Dendritic cell treated with granulocyte-macrophage colony-stimulating factor and Interleukin-4, amounts not matched to agents 40 ng/mL and 50 ng/mL, for 4 days (primary cell): ENCODE measurements around the gene HSPB7.
A peak's percentile ranks its signal among the peaks of the same experiment; 100 is the strongest.

Experiments
- H3K27ac Mint-ChIP-seq: one replicate; pipeline ENCODE4 v1.8.0; 2022; ENCODE audit warnings: mild to moderate bottlenecking, mixed read lengths
- H3K27me3 Mint-ChIP-seq: one replicate; pipeline ENCODE4 v1.8.0; 2022; ENCODE audit warnings: mild to moderate bottlenecking, mixed read lengths
- H3K36me3 Mint-ChIP-seq: one replicate; pipeline ENCODE4 v1.8.0; 2022; ENCODE audit warnings: low read depth, mixed read lengths
- H3K4me1 Mint-ChIP-seq: one replicate; pipeline ENCODE4 v1.8.0; 2022; ENCODE audit warnings: low read depth, mixed read lengths
- H3K4me3 Mint-ChIP-seq: one replicate; pipeline ENCODE4 v1.8.0; 2022; ENCODE audit warnings: mild to moderate bottlenecking, moderate library complexity, mixed read lengths
- H3K9me3 Mint-ChIP-seq: one replicate; pipeline ENCODE4 v1.8.0; 2022; ENCODE audit warnings: mixed read lengths
- intact Hi-C: fragments of 100-400 bp; cut with micrococcal nuclease; formaldehyde crosslinking; loops from one replicate; pipeline ENCODE4 v1.15.0; 2022

Gene HSPB7

GRCh38 chr1:15975805-15976680 lies 41.8 kb downstream of the HSPB7 start, which contains the start of gene ZBTB17:
Gene ZBTB17 (minus strand): TSS chr1:15976101. CDS start chr1:15948495, 27,606 bp downstream.
- Mint-ChIP-seq H3K4me3 (peak within 1 kb of the TSS; percentile 93), H3K27me3 (no peaks in the 10 kb centered on the region)
- intact Hi-C loops, result no loop called here

DNA sequence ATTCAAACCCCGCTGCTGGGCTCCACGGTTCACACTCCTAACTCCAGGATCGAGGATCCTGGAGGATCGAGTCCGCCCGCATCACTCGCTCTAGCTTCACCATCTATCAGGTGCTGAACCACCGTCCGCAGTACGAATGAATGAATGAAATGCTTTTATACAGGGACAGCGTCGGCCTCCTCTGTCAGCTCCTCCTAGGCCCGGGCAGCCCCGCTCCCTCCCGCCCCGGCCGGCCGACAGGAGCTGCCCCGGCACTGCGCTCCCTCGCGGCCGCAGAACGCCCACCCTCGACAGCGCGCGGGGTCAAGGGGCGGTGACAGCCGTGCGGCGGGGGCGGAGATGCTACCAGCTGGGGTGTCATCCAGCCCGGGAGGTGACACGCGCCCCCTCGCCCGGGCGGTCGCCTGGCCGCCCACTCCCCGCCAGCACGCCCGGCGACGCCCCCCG lies 42.5 kb downstream of the HSPB7 start:
- Mint-ChIP-seq H3K27ac (peak overlapping the region; percentile 91), H3K36me3 (peaks cover 31% of the 10 kb centered on the region), H3K4me1 (peaks cover 33% of the 10 kb centered on the region), H3K27me3 (no peaks in the 10 kb centered on the region), H3K9me3 (no peaks in the 10 kb centered on the region), H3K4me3 (peak overlapping the region; percentile 93)
- intact Hi-C loops, result no loop called here

More at GRCh38 chr1:15975805-15976680, 41.8 kb downstream of the HSPB7 start, which contains the start of gene ZBTB17:
- Mint-ChIP-seq H3K9me3 (no peaks in the 10 kb centered on the region), H3K36me3 (peaks cover 30% of the 10 kb centered on the region), H3K4me1 (peaks cover 33% of the 10 kb centered on the region), H3K27ac (peak within 1 kb of the TSS; percentile 91)

DNA sequence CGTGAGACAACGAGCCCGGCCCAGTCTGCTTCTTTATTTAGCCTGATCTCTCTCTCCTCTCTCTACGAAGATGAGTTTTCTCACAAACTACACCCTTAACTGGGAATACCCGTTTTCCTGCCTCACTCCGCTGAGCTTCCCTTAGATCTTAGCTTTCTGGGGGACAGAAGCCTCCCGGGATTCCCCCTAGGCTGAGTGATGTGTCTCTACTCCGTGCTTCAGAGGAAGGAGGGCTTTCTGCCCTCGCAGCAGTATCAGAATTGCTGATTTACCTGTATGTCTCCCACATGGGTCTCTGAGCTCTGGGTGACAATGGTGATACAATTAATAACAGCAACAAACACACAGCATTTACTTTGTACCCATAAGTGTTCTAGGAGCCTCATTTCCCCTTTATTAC lies 43.0 kb downstream of the HSPB7 start:
- H3K4me1 Mint-ChIP-seq, result peaks cover 33% of the 10 kb centered on the region
- no peaks in the 10 kb centered on the region for H3K9me3 Mint-ChIP-seq
- H3K36me3 Mint-ChIP-seq, result peaks cover 36% of the 10 kb centered on the region

DNA sequence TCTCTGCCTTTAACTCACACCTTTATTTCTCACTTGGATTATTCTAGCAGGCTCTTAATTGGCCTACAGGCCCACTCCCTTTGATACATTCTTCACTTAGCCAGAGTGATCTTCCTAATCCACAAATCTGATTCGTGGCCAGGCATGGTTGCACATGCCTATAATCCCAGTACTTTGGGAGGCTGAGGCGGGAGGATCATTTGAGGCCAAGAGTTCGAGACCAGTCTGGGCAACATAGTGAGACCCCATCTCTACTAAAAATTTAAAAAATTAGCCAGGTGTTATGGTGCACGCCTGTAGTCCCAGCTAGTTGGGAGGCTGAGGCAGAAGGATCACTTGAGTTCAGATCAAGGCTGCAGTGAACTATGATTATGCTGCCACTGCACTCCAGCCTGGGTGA lies 44.1 kb downstream of the HSPB7 start:
- no peak overlapping the region for H3K4me3 Mint-ChIP-seq
- H3K9me3 Mint-ChIP-seq, result no peaks in the 10 kb centered on the region
- no peak overlapping the region for H3K27ac Mint-ChIP-seq
- peaks cover 33% of the 10 kb centered on the region for H3K4me1 Mint-ChIP-seq
- intact Hi-C loops, result no loop called here
- H3K36me3 Mint-ChIP-seq, result peaks cover 47% of the 10 kb centered on the region
- H3K27me3 Mint-ChIP-seq, result no peaks in the 10 kb centered on the region

More for the DNA sequence above, 43.0 kb downstream of the HSPB7 start:
- no peaks in the 10 kb centered on the region for H3K27me3 Mint-ChIP-seq
- H3K4me3 Mint-ChIP-seq, result peak overlapping the region; percentile 93
- H3K27ac Mint-ChIP-seq, result peak overlapping the region; percentile 91
- intact Hi-C loops, result no loop called here

- H3K27me3 Mint-ChIP-seq, result no peaks in the 10 kb centered on the region
- peaks cover 47% of the 10 kb centered on the region for H3K4me1 Mint-ChIP-seq
- peaks cover 58% of the 10 kb centered on the region for H3K36me3 Mint-ChIP-seq
- intact Hi-C loops, result no loop called here
- H3K27ac Mint-ChIP-seq, result no peak overlapping the region
- no peak overlapping the region for H3K4me3 Mint-ChIP-seq
- H3K9me3 Mint-ChIP-seq, result no peaks in the 10 kb centered on the region
Observed at GRCh38 chr1:15972409-15972808, 45.4 kb downstream of the HSPB7 start.

- Mint-ChIP-seq H3K4me3 (no peak overlapping the region), H3K27ac (no peak overlapping the region), H3K36me3 (peaks cover 67% of the 10 kb centered on the region), H3K4me1 (peaks cover 53% of the 10 kb centered on the region), H3K9me3 (no peaks in the 10 kb centered on the region), H3K27me3 (no peaks in the 10 kb centered on the region)
- intact Hi-C loops, result no loop called here
Observed at GRCh38 chr1:15970911-15971310, 46.9 kb downstream of the HSPB7 start.

DNA sequence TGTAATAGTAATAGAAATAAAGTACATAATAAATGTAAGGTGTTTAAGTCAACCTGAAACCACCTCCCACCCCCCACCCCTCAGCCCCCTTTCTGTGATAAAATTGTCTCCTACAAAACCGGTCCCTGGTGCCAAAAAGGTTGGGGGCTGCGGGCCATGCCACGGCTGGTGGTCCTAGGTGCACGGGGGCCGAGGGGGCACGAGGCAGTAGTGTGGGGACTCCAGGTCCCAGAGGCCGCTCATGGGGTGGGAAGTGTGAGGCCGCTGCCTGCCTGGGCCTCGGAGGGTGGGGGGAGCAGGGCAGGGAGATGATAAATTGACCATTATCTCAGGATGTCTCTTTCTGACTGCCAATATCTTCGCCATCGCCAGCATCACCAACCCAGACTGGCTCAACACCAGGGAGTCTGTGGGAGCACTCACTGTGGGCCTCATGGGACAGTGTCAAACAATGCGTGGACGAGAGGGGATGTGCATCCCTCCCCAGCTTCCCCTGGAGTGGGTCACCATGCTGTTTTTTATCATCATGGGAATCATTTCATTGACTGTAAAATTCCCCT lies 48.4 kb downstream of the HSPB7 start:
- Mint-ChIP-seq H3K36me3 (peaks cover 74% of the 10 kb centered on the region), H3K4me3 (no peak overlapping the region), H3K27me3 (no peaks in the 10 kb centered on the region), H3K4me1 (peaks cover 59% of the 10 kb centered on the region), H3K27ac (no peak overlapping the region), H3K9me3 (no peaks in the 10 kb centered on the region)
- intact Hi-C loops, result no loop called here

- H3K27ac Mint-ChIP-seq, result no peak overlapping the region
- H3K27me3 Mint-ChIP-seq, result no peaks in the 10 kb centered on the region
- intact Hi-C loops, result no loop called here
- peaks cover 62% of the 10 kb centered on the region for H3K4me1 Mint-ChIP-seq
- no peaks in the 10 kb centered on the region for H3K9me3 Mint-ChIP-seq
- H3K36me3 Mint-ChIP-seq, result peaks cover 79% of the 10 kb centered on the region
- no peak overlapping the region for H3K4me3 Mint-ChIP-seq
Observed at GRCh38 chr1:15968172-15968571, 49.7 kb downstream of the HSPB7 start.

DNA sequence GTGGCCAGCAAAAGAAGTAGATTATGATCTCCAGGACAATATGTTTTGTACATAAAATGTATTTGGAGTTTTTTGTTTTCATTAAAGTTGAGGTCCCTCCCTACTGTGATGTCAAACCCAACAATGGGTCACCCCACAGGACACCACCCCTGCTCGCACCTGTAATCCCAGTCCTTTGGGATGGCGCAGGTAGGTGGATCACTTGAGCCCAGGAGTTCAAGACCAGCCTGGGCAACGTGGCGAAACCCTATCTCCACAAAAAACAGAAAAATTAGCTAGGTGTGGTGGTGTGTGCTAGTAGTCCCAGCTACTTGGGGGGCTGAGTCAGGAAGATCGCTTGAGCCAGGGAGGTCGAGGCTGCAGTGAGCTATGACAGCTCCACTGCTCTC lies 50.9 kb downstream of the HSPB7 start:
- no peaks in the 10 kb centered on the region for H3K27me3 Mint-ChIP-seq
- no peak overlapping the region for H3K27ac Mint-ChIP-seq
- peaks cover 62% of the 10 kb centered on the region for H3K4me1 Mint-ChIP-seq
- no peaks in the 10 kb centered on the region for H3K9me3 Mint-ChIP-seq
- intact Hi-C loops, result no loop called here
- H3K4me3 Mint-ChIP-seq, result no peak overlapping the region
- peaks cover 68% of the 10 kb centered on the region for H3K36me3 Mint-ChIP-seq

DNA sequence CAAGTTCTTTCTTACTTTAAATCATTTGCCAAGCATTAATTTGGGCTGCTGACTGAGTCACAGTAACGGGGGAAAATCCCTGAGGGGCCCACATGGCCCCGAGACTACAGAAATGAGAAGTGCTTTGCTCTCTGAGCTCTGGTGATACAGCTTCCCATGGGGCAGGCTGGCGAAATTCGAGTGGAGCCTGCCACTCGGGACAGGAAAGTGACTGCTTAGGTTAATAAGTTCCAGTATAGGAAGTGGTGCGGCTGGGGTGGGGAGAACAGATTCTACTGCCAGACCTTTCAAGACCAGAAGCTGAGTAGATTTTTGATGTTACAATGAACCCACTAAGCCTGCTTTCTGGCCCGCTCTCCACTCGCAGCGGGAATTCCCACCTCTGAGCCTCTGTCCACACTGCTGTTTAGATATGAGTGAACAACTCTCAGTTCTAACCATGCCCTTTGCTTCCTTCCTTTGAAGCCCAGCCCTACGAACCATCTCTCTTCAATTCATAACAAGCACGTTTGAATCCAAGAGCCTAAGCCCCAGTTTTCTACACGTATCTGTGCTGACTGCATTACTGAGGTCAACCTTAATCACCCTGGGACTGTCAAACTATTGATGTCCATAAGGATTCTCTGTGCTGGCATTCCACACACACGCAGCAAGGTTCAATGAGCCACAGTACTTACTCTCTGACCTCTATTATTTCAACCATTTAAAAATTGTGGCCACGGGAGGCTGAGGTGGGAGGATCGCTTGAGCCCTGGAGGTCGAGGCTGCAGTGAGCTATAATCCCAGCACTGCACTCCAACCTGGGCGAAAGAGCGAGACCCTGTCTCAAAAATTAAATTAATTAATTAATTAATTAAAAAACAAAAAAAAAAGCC lies 51.5 kb downstream of the HSPB7 start:
- Mint-ChIP-seq H3K4me3 (peak overlapping the region; percentile 2), H3K27me3 (no peaks in the 10 kb centered on the region), H3K9me3 (no peaks in the 10 kb centered on the region), H3K27ac (peak overlapping the region; percentile 81), H3K36me3 (peaks cover 71% of the 10 kb centered on the region), H3K4me1 (peaks cover 60% of the 10 kb centered on the region)
- intact Hi-C loops, result no loop called here

GRCh38 chr1:15965228-15965767 lies 52.5 kb downstream of the HSPB7 start:
- Mint-ChIP-seq H3K9me3 (no peaks in the 10 kb centered on the region), H3K4me1 (peaks cover 60% of the 10 kb centered on the region), H3K27me3 (no peaks in the 10 kb centered on the region), H3K4me3 (peak overlapping the region; percentile 20), H3K27ac (peak overlapping the region; percentile 81), H3K36me3 (peaks cover 70% of the 10 kb centered on the region)
- intact Hi-C loops, result no loop called here
